Liver (tissue), 9 donors: Measurements from ENCODE around the gene PSPC1. TPM values are rescaled to one million over a fixed set of nuclear protein-coding genes. Genes with fewer than 3 reads are reported as not detected.

Source experiments
- DNase-seq: peaks from one replicate; pipeline ENCODE4 v3.0.0-alpha.2; 2017; ENCODE audit warnings: low spot score
- H3K27ac ChIP-seq, 2 donors: one replicate each; pipeline ENCODE4 v1.7.0; 2013; ENCODE audit warnings: inconsistent platforms in 2 of 2, low read length in 2 of 2, control low read depth in 1 of 2, low read depth in 1 of 2, mild to moderate bottlenecking in 1 of 2
- H3K27me3 ChIP-seq, 4 donors: one replicate each; pipeline versions ENCODE4 v1.6.1 to v1.7.0; 2013; ENCODE audit warnings: low read length in 3 of 4, inconsistent platforms in 1 of 4, mild to moderate bottlenecking in 1 of 4, moderate library complexity in 1 of 4; ENCODE audit not compliant: control insufficient read depth in 4 of 4, insufficient read depth in 4 of 4
- H3K36me3 ChIP-seq, 4 donors: one replicate each; pipeline versions ENCODE4 v1.6.1 to v1.7.0; 2013; ENCODE audit warnings: low read length in 3 of 4, mild to moderate bottlenecking in 3 of 4, low read depth in 1 of 4, moderate library complexity in 1 of 4; ENCODE audit not compliant: control insufficient read depth in 4 of 4, insufficient read depth in 3 of 4
- H3K4me1 ChIP-seq, 4 donors: one replicate each; pipeline versions ENCODE4 v1.6.1 to v1.7.0; 2013; ENCODE audit warnings: low read length in 3 of 4, mild to moderate bottlenecking in 3 of 4, moderate library complexity in 1 of 4; ENCODE audit not compliant: control insufficient read depth in 4 of 4, insufficient read depth in 4 of 4
- H3K4me3 ChIP-seq, 3 donors: one replicate each; pipeline versions ENCODE4 v1.6.1 to v1.7.0; 2013; ENCODE audit warnings: low read length in 3 of 3, control low read depth in 1 of 3, low read depth in 1 of 3, mild to moderate bottlenecking in 1 of 3
- H3K9ac ChIP-seq, 2 donors: one replicate each; pipeline ENCODE4 v1.7.0; 2013; ENCODE audit warnings: low read length in 2 of 2, mild to moderate bottlenecking in 2 of 2, moderate library complexity in 2 of 2, control low read depth in 1 of 2, low read depth in 1 of 2
- H3K9me3 ChIP-seq, 4 donors: one replicate each; pipeline versions ENCODE4 v1.6.1 to v1.7.0; 2013; ENCODE audit warnings: low read length in 3 of 4; ENCODE audit not compliant: control insufficient read depth in 4 of 4
- ATF3 ChIP-seq: IDR thresholded peaks from 2 replicates; pipeline ENCODE4 v1.6.1; 2016; ENCODE audit warnings: antibody characterized with exemption
- CTCF ChIP-seq: fragments of 150-350 bp; IDR thresholded peaks from 2 replicates; pipeline ENCODE4 v1.5.1; 2017; ENCODE audit warnings: improper control_type of control experiment, low read depth, low read length; ENCODE audit not compliant: missing input control
- EGR1 ChIP-seq, 2 donors: IDR thresholded peaks; 2 replicates each; pipeline ENCODE4 v1.6.1; 2016 to 2018; ENCODE audit warnings: antibody characterized with exemption in 2 of 2, low read depth in 2 of 2
- FOXA1 ChIP-seq: IDR thresholded peaks from 2 replicates; pipeline ENCODE4 v1.6.1; 2016; ENCODE audit warnings: antibody characterized with exemption
- FOXA2 ChIP-seq: IDR thresholded peaks from 2 replicates; pipeline ENCODE4 v1.6.1; 2016; ENCODE audit warnings: antibody characterized with exemption
- GABPA ChIP-seq, 2 donors: IDR thresholded peaks in 1 of 2; conservative IDR thresholded peaks in 1 of 2; 2 replicates each; pipeline ENCODE4 v1.6.1; 2016; ENCODE audit warnings: antibody characterized with exemption in 2 of 2, mild to moderate bottlenecking in 1 of 2, moderate library complexity in 1 of 2
- HNF4A ChIP-seq, 2 donors: conservative IDR thresholded peaks; 2 replicates each; pipeline ENCODE4 v1.6.1; 2016; ENCODE audit warnings: antibody characterized with exemption in 2 of 2, mild to moderate bottlenecking in 2 of 2
- HNF4G ChIP-seq: IDR thresholded peaks from 2 replicates; pipeline ENCODE4 v1.6.1; 2016; ENCODE audit warnings: antibody characterized with exemption
- JUND ChIP-seq, 2 donors: IDR thresholded peaks; 2 replicates each; pipeline ENCODE4 v1.6.1; 2016; ENCODE audit warnings: antibody characterized with exemption in 2 of 2
- MAX ChIP-seq: IDR thresholded peaks from 2 replicates; pipeline ENCODE4 v1.6.1; 2016; ENCODE audit warnings: antibody characterized with exemption
- NR2F2 ChIP-seq: IDR thresholded peaks from 2 replicates; pipeline ENCODE4 v1.6.1; 2016; ENCODE audit warnings: antibody characterized with exemption
- RAD21 ChIP-seq, 2 donors: IDR thresholded peaks; 2 replicates each; pipeline ENCODE4 v1.6.1; 2016; ENCODE audit warnings: antibody characterized with exemption in 2 of 2, mild to moderate bottlenecking in 2 of 2
- REST ChIP-seq: IDR thresholded peaks from 2 replicates; pipeline ENCODE4 v1.6.1; 2016; ENCODE audit warnings: antibody characterized with exemption, mild to moderate bottlenecking
- RXRA ChIP-seq, 2 donors: IDR thresholded peaks; 2 replicates each; pipeline ENCODE4 v1.6.1; 2017 to 2018; ENCODE audit warnings: antibody characterized with exemption in 2 of 2, mild to moderate bottlenecking in 1 of 2
- SP1 ChIP-seq: IDR thresholded peaks from 2 replicates; pipeline ENCODE4 v1.6.1; 2018; ENCODE audit warnings: antibody characterized with exemption, mild to moderate bottlenecking
- TAF1 ChIP-seq: conservative IDR thresholded peaks from 2 replicates; pipeline ENCODE4 v1.6.1; 2016; ENCODE audit warnings: antibody characterized with exemption, mild to moderate bottlenecking
- YY1 ChIP-seq: IDR thresholded peaks from 2 replicates; pipeline ENCODE4 v1.6.1; 2016; ENCODE audit warnings: antibody characterized with exemption, mild to moderate bottlenecking
- ZBTB33 ChIP-seq: IDR thresholded peaks from 2 replicates; pipeline ENCODE4 v1.6.1; 2016; ENCODE audit warnings: antibody characterized with exemption
- WGBS: extraction: QIAGEN DNeasy Blood & Tissue Kit; methylation state at CpG from one replicate; pipeline ENCODE4 v1.1.7; 2013; 5-methylcytosine and 5-hydroxymethylcytosine counted together
- polyA plus RNA-seq, 2 donors: library from polyadenylated mRNA; stranded (reverse) in 1 of 2; unstranded in 1 of 2; fragments of 200-250 nt in 1 of 2; fragments of >200 nt in 1 of 2; fragmentation: Nextera tagmentation in 1 of 2; extraction: Ambion mirVana in 1 of 2; gene quantifications; one replicate each; pipeline versions ENCODE4 v1.2.1 to v1.2.3, GENCODE V29; 2013 to 2015
- total RNA-seq, 2 donors: library from RNA; depleted of rRNA; stranded (reverse); fragments of >200 nt; gene quantifications; one replicate each; pipeline ENCODE4 v1.2.3, GENCODE V29; 2014
- donor health status: healthy.
- donor health status: healthy.
- donor health status: healthy.
- donor health status: healthy.
- donor health status: healthy.

PSPC1 gene
- total and polyA plus RNA-seq, 4 donors, result 7.8 to 38.2 (median 20.1) TPM

GRCh38 chr13:19767966-19768365 lies 14.8 kb downstream of the PSPC1 start:
- no peak for DNase-seq
- TF ChIP-seq JUND (IDR thresholded peaks at IDR 0.05) (no peak), FOXA2 (no peak), HNF4A (conservative IDR thresholded peaks at IDR 0.05) (peak in 1 of 2 donors; percentile 30)
- H3K27me3 ChIP-seq, result no peaks in the 10 kb centered on the region
- no peak overlapping the region for H3K9ac ChIP-seq
- H3K9me3 ChIP-seq, result no peaks in the 10 kb centered on the region
- 33% methylated on average over 2 of the region's 2 CpGs for WGBS
- peaks cover 6 to 25% (median 19%) of the 10 kb centered on the region in 4 donors for H3K36me3 ChIP-seq
- no peak overlapping the region for H3K27ac ChIP-seq
- no peak overlapping the region for H3K4me3 ChIP-seq
- H3K4me1 ChIP-seq, result peaks cover 0 to 1% (median 0%) of the 10 kb centered on the region in 4 donors

GRCh38 chr13:19766591-19766990 lies 16.2 kb downstream of the PSPC1 start:
- H3K4me3 ChIP-seq, result no peak overlapping the region
- no peaks in the 10 kb centered on the region for H3K27me3 ChIP-seq
- peaks cover 0 to 1% (median 0%) of the 10 kb centered on the region in 4 donors for H3K4me1 ChIP-seq
- DNase-seq, result no peak
- no peaks in the 10 kb centered on the region for H3K9me3 ChIP-seq
- no peak overlapping the region for H3K27ac ChIP-seq
- TF ChIP-seq EGR1 (IDR thresholded peaks at IDR 0.05; ENCODE audit: low read depth in 2 of 2) (no peak), REST (no peak), FOXA2 (no peak), ATF3 (no peak), CTCF (no peak), FOXA1 (no peak), HNF4G (no peak), NR2F2 (no peak), JUND (IDR thresholded peaks at IDR 0.05) (no peak), GABPA (IDR thresholded peaks at IDR 0.05 in 1 of 2, conservative IDR thresholded peaks at IDR 0.05 in 1 of 2) (no peak), HNF4A (conservative IDR thresholded peaks at IDR 0.05) (no peak), SP1 (no peak), RAD21 (IDR thresholded peaks at IDR 0.05) (no peak), MAX (no peak), ZBTB33 (no peak), YY1 (no peak), TAF1 (no peak), RXRA (IDR thresholded peaks at IDR 0.05) (no peak)
- H3K36me3 ChIP-seq, result peaks cover 6 to 18% (median 11%) of the 10 kb centered on the region in 4 donors
- H3K9ac ChIP-seq, result no peak overlapping the region
- WGBS, result 69% methylated on average over 5 of the region's 5 CpGs
